ENCODE measurements around the gene PYM1. TPM values are rescaled to one million over a fixed set of nuclear protein-coding genes. Genes with fewer than 3 reads are reported as not detected.

PYM1 gene
- total RNA-seq, 4 donors from 2014 or later: 24.2 to 29.5 (median 26.7) TPM

DNA sequence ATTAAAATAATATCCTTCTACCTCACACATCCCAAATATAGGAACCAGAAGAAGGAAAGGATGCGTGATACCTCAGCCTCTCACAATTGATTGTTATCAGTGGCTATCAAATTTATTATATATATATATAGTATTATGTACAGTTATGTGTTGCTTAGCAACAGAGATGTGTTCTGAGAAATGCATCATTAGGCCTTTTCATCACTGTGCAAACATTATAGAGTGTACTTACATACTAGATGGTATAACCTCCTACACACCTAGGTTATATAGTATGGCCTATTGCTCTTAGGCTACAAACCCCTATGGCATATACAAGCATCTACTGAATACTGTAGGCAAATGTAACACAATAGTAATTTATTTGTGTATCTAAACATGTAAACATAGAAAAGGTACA is 34.0 kb downstream of the PYM1 start:
- WGBS: 96% methylated on average over 1 of the region's 1 CpG
- no peaks in the 10 kb centered on the region for H3K9me3 ChIP-seq
- no peak overlapping the region for H3K27ac ChIP-seq (replicated peaks in 1 of 4)
- no peak for DNase-seq (ENCODE audit: extremely low spot score)
- TF ChIP-seq EP300 (IDR thresholded peaks at IDR 0.05) (no peak), POLR2AphosphoS5 (IDR thresholded peaks at IDR 0.05) (no peak), POLR2A (IDR thresholded peaks at IDR 0.05; ENCODE audit: low read depth) (no peak)
- TF ChIP-seq, protein P1, sequence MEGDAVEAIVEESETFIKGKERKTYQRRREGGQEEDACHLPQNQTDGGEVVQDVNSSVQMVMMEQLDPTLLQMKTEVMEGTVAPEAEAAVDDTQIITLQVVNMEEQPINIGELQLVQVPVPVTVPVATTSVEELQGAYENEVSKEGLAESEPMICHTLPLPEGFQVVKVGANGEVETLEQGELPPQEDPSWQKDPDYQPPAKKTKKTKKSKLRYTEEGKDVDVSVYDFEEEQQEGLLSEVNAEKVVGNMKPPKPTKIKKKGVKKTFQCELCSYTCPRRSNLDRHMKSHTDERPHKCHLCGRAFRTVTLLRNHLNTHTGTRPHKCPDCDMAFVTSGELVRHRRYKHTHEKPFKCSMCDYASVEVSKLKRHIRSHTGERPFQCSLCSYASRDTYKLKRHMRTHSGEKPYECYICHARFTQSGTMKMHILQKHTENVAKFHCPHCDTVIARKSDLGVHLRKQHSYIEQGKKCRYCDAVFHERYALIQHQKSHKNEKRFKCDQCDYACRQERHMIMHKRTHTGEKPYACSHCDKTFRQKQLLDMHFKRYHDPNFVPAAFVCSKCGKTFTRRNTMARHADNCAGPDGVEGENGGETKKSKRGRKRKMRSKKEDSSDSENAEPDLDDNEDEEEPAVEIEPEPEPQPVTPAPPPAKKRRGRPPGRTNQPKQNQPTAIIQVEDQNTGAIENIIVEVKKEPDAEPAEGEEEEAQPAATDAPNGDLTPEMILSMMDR (IDR thresholded peaks at IDR 0.05): no peak
- no peak overlapping the region for H3K4me3 ChIP-seq
- intact Hi-C loops (cut with DNase I): no loop called here
- H3K36me3 ChIP-seq: no peaks in the 10 kb centered on the region
- H3K4me1 ChIP-seq: no peaks in the 10 kb centered on the region
- no peaks in the 10 kb centered on the region for H3K27me3 ChIP-seq

DNA sequence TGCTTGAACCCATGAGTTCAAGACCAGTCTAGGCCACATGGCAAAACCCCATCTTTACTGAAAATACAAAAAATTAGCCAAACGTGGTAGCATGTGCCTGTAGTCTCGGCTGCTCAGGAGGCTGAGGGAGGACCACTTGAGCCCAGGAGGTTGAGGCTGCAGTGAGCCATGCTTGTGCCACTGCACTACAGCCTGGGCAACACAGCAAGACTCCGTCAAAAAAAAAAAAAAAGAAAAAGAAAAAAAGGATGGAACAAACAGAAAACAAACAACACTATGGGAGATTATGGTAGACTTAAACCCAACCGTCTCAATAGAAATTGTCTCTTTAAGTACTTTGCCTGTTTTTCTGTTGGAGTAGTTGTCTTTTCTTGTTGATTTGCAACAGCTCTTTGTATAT is 36.4 kb downstream of the PYM1 start:
- H3K4me3 ChIP-seq: no peak overlapping the region
- no peak for DNase-seq (ENCODE audit: extremely low spot score)
- no peaks in the 10 kb centered on the region for H3K36me3 ChIP-seq
- H3K4me1 ChIP-seq: no peaks in the 10 kb centered on the region
- 88% methylated on average over 4 of the region's 4 CpGs for WGBS
- no peaks in the 10 kb centered on the region for H3K9me3 ChIP-seq
- intact Hi-C loops (cut with DNase I): no loop called here
- H3K27me3 ChIP-seq: no peaks in the 10 kb centered on the region
- H3K27ac ChIP-seq (replicated peaks in 1 of 4): no peak overlapping the region
- TF ChIP-seq POLR2A (IDR thresholded peaks at IDR 0.05; ENCODE audit: low read depth) (no peak), POLR2AphosphoS5 (IDR thresholded peaks at IDR 0.05) (no peak), EP300 (IDR thresholded peaks at IDR 0.05) (no peak)
- TF ChIP-seq, protein P1 (IDR thresholded peaks at IDR 0.05): no peak

DNA sequence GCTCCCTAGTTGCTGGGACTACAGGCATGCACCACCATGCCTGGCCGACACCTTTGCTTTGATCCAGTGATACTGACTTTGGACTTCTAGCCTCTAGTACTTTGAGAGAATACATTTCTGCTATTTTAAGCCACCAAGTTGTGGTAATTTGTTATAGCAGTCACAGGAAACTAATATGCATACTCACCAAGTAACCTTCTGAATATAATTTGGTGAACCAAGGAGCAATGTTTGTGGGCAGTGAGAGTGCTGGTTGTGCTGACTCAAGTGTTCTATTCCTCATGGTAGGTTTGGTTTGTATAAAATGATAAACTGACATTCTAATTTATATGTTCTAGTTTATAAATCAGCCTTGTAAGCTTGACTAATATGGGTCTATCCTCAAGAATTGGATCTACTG is 42.6 kb downstream of the PYM1 start:
- TF ChIP-seq EP300 (IDR thresholded peaks at IDR 0.05): no peak
- no peak for TF ChIP-seq POLR2A (IDR thresholded peaks at IDR 0.05; ENCODE audit: low read depth)
- TF ChIP-seq POLR2AphosphoS5 (IDR thresholded peaks at IDR 0.05): no peak
- TF ChIP-seq, protein P1 (IDR thresholded peaks at IDR 0.05): no peak
- no peak for DNase-seq (ENCODE audit: extremely low spot score)
- Histone ChIP-seq H3K4me1 (no peaks in the 10 kb centered on the region), H3K9me3 (no peaks in the 10 kb centered on the region), H3K27ac (replicated peaks in 1 of 4) (no peak overlapping the region), H3K36me3 (no peaks in the 10 kb centered on the region), H3K4me3 (no peak overlapping the region), H3K27me3 (no peaks in the 10 kb centered on the region)
- 100% methylated on average over 1 of the region's 1 CpG for WGBS
- intact Hi-C loops (cut with DNase I): no loop called here

DNA sequence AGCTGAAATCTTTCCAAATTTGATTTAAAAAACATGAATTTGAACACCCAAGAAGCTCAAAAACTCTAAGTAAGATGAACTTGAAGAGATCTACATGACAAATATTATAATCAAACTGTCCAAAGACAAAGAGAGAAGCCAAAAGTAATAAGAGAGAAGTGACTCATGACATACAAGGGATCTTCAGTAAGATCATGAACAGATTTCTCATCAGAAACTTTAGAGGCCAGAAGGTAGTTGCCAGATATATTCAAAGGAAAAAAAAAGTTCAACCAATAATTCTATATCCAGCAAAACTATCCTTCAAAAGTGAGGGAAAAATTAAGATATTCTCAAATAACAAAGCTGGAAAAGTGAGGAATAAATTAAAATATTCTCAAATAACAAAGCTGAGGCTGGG is 49.9 kb downstream of the PYM1 start:
- TF ChIP-seq POLR2AphosphoS5 (IDR thresholded peaks at IDR 0.05) (no peak), POLR2A (IDR thresholded peaks at IDR 0.05; ENCODE audit: low read depth) (no peak), EP300 (IDR thresholded peaks at IDR 0.05) (no peak)
- TF ChIP-seq, protein P1 (IDR thresholded peaks at IDR 0.05): no peak
- Histone ChIP-seq H3K4me1 (no peaks in the 10 kb centered on the region), H3K27ac (replicated peaks in 1 of 4) (no peak overlapping the region), H3K4me3 (no peak overlapping the region), H3K36me3 (no peaks in the 10 kb centered on the region), H3K27me3 (no peaks in the 10 kb centered on the region), H3K9me3 (peaks cover 0 to 4% (median 0%) of the 10 kb centered on the region in 4 donors)
- no peak for DNase-seq (ENCODE audit: extremely low spot score)
- intact Hi-C loops (cut with DNase I): no loop called here

DNA sequence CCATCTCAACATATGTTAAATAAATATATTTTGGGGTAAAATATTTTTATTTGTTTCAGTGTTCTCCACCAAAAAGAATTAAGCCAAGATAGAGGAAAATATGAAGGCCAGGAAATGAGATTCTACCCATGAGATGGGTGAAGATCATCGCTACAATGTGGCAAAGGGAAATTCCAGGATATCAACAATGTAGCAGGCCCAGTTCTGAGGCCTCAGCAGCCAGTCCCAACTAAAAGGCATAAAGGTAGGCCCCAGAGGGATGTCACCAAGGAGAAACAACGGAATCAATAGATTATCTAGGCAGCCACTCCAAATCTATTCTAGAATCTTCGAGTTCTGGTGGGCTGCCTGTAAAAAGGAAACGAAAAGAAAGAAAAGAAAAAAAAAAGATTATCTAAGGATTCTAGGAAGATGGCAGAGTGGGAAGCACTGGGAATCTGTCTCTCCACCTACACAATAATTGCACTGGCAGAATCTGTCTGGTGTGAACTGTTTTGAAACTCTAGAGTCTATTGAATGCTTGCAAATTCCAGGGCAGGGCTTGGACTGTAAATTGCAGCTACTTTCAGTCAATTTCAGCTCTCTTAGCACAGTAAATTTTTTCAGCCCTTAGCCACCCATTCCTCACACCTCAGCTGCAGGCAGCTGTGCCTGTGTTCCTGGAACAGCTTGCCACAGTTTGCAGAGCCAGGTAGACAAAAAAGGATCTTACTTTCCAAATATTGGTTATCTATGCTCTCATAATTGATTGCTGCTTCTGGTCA is 51.8 kb downstream of the PYM1 start:
- H3K4me3 ChIP-seq: no peak overlapping the region
- TF ChIP-seq POLR2A (IDR thresholded peaks at IDR 0.05; ENCODE audit: low read depth) (no peak), POLR2AphosphoS5 (IDR thresholded peaks at IDR 0.05) (no peak), EP300 (IDR thresholded peaks at IDR 0.05) (no peak)
- TF ChIP-seq, protein P1 (IDR thresholded peaks at IDR 0.05): no peak
- intact Hi-C loops (cut with DNase I): no loop called here

More for the DNA sequence above, 51.8 kb downstream of the PYM1 start:
- Histone ChIP-seq H3K36me3 (no peaks in the 10 kb centered on the region), H3K9me3 (peaks cover 0 to 4% (median 0%) of the 10 kb centered on the region in 4 donors), H3K4me1 (no peaks in the 10 kb centered on the region), H3K27me3 (no peaks in the 10 kb centered on the region), H3K27ac (replicated peaks in 1 of 4) (no peak overlapping the region)
- 85% methylated on average over 4 of the region's 4 CpGs for WGBS
- DNase-seq (ENCODE audit: extremely low spot score): no peak
